Endodermal cell (in vitro differentiated cells): ENCODE measurements around the gene NFIA. TPM values are rescaled to one million over a fixed set of nuclear protein-coding genes. Genes with fewer than 3 reads are reported as not detected.

Source experiments
- DNase-seq: peaks from one replicate; pipeline ENCODE4 v3.0.0-alpha.2; 2017
- H3K27ac ChIP-seq: 2 replicates; pipeline ENCODE4 v1.5.1; 2013; ENCODE audit warnings: mild to moderate bottlenecking, low read depth, low read length, moderate library complexity
- H3K27me3 ChIP-seq: 2 replicates; pipeline ENCODE4 v1.6.1; 2013; ENCODE audit warnings: mild to moderate bottlenecking, low read length, moderate library complexity; ENCODE audit not compliant: insufficient read depth, control insufficient read depth, poor library complexity, severe bottlenecking
- H3K36me3 ChIP-seq: 2 replicates; pipeline ENCODE4 v1.7.0; 2013; ENCODE audit warnings: mild to moderate bottlenecking, low read length, moderate library complexity; ENCODE audit not compliant: control insufficient read depth, insufficient read depth
- H3K4me1 ChIP-seq: one replicate; pipeline ENCODE4 v1.7.0; 2013; ENCODE audit warnings: low read length; ENCODE audit not compliant: control insufficient read depth, insufficient read depth
- H3K4me3 ChIP-seq: 2 replicates; pipeline ENCODE4 v1.5.1; 2013; ENCODE audit warnings: mild to moderate bottlenecking, low read length, moderate library complexity
- H3K9ac ChIP-seq: 2 replicates; pipeline ENCODE4 v1.6.1; 2013; ENCODE audit warnings: mild to moderate bottlenecking, low read length, moderate library complexity; ENCODE audit not compliant: poor library complexity, severe bottlenecking; ENCODE audit errors: extremely low read depth
- H3K9me3 ChIP-seq: 2 replicates; pipeline ENCODE4 v1.6.1; 2013; ENCODE audit warnings: mild to moderate bottlenecking, low read length, moderate library complexity; ENCODE audit not compliant: control insufficient read depth
- H3K27ac Mint-ChIP-seq: 2 replicates; pipeline ENCODE4 v1.8.0; 2020; ENCODE audit warnings: mixed read lengths
- H3K27me3 Mint-ChIP-seq: 2 replicates; pipeline ENCODE4 v1.8.0; 2021; ENCODE audit warnings: mild to moderate bottlenecking, mixed read lengths; ENCODE audit not compliant: insufficient read depth
- H3K36me3 Mint-ChIP-seq: 2 replicates; pipeline ENCODE4 v1.8.0; 2020; ENCODE audit warnings: low read depth, mixed read lengths
- H3K4me1 Mint-ChIP-seq: 2 replicates; pipeline ENCODE4 v1.8.0; 2020; ENCODE audit warnings: mixed read lengths
- H3K4me3 Mint-ChIP-seq: 2 replicates; pipeline ENCODE4 v1.8.0; 2020; ENCODE audit warnings: mild to moderate bottlenecking, moderate library complexity, mixed read lengths
- H3K9me3 Mint-ChIP-seq: 2 replicates; pipeline ENCODE4 v1.8.0; 2020; ENCODE audit warnings: mild to moderate bottlenecking, mixed read lengths
- WGBS, 2 experiments: methylation state at CpG; one replicate each; pipeline versions ENCODE4 v1.1.5 to v1.1.7; 2013; ENCODE audit warnings: missing lambda C conversion rate in 2 of 2, mixed read lengths in 1 of 2; ENCODE audit not compliant: insufficient coverage in 1 of 2, insufficient read length in 1 of 2; 5-methylcytosine and 5-hydroxymethylcytosine counted together
- total RNA-seq, 2 donors: library from RNA; stranded (reverse); fragmentation: NEBNext Ultra II Directional in 1 of 2; extraction: Animal tissue kit (Norgen Biotek cat#: 25700) in 1 of 2; gene quantifications; 2 replicates in 1 of 2; 3 replicates in 1 of 2; pipeline ENCODE4 v1.2.1, GENCODE V29; 2021
- TF ChIP-seq, protein P1 (sequence below): fragments of 200-600 bp; sonication (generic); conservative IDR thresholded peaks from 2 replicates; pipeline ENCODE4 v1.5.0; 2021; ENCODE audit warnings: antibody characterized with exemption, mild to moderate bottlenecking

NFIA gene
- total RNA-seq, 2 donors from 2014 or later = 2.3 to 3.8 TPM

GRCh38 chr1:61089338-61089737, 7.0 kb downstream of the NFIA start:
- Histone ChIP-seq H3K4me1 (no peaks in the 10 kb centered on the region), H3K4me3 (no peak overlapping the region), H3K27me3 (peaks cover 20% of the 10 kb centered on the region), H3K27ac (no peak overlapping the region), H3K9ac (no peak overlapping the region), H3K36me3 (no peaks in the 10 kb centered on the region), H3K9me3 (no peaks in the 10 kb centered on the region)
- no peak overlapping the region for H3K27ac Mint-ChIP-seq
- TF ChIP-seq, protein P1, sequence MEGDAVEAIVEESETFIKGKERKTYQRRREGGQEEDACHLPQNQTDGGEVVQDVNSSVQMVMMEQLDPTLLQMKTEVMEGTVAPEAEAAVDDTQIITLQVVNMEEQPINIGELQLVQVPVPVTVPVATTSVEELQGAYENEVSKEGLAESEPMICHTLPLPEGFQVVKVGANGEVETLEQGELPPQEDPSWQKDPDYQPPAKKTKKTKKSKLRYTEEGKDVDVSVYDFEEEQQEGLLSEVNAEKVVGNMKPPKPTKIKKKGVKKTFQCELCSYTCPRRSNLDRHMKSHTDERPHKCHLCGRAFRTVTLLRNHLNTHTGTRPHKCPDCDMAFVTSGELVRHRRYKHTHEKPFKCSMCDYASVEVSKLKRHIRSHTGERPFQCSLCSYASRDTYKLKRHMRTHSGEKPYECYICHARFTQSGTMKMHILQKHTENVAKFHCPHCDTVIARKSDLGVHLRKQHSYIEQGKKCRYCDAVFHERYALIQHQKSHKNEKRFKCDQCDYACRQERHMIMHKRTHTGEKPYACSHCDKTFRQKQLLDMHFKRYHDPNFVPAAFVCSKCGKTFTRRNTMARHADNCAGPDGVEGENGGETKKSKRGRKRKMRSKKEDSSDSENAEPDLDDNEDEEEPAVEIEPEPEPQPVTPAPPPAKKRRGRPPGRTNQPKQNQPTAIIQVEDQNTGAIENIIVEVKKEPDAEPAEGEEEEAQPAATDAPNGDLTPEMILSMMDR = no peak
- H3K9me3 Mint-ChIP-seq = no peaks in the 10 kb centered on the region
- no peak overlapping the region for H3K4me3 Mint-ChIP-seq
- no peaks in the 10 kb centered on the region for H3K4me1 Mint-ChIP-seq
- H3K36me3 Mint-ChIP-seq = no peaks in the 10 kb centered on the region
- no peak for DNase-seq
- 85 to 94% methylated on average over 3 of the region's 4 CpGs for WGBS, 2 experiments
- peaks cover 18% of the 10 kb centered on the region for H3K27me3 Mint-ChIP-seq

- Mint-ChIP-seq H3K4me3 (no peak overlapping the region), H3K27ac (no peak overlapping the region), H3K27me3 (peaks cover 14% of the 10 kb centered on the region), H3K4me1 (no peaks in the 10 kb centered on the region), H3K36me3 (no peaks in the 10 kb centered on the region), H3K9me3 (no peaks in the 10 kb centered on the region)
- Histone ChIP-seq H3K9me3 (no peaks in the 10 kb centered on the region), H3K9ac (no peak overlapping the region), H3K4me3 (no peak overlapping the region), H3K4me1 (no peaks in the 10 kb centered on the region), H3K36me3 (no peaks in the 10 kb centered on the region), H3K27ac (no peak overlapping the region), H3K27me3 (peaks cover 16% of the 10 kb centered on the region)
- TF ChIP-seq, protein P1 = no peak
- DNase-seq = no peak
Measured at GRCh38 chr1:61089741-61090140, 7.4 kb downstream of the NFIA start.

GRCh38 chr1:61090546-61091202, 8.3 kb downstream of the NFIA start:
- Histone ChIP-seq H3K9ac (no peak overlapping the region), H3K4me3 (no peak overlapping the region), H3K36me3 (no peaks in the 10 kb centered on the region), H3K4me1 (no peaks in the 10 kb centered on the region), H3K27ac (no peak overlapping the region), H3K9me3 (no peaks in the 10 kb centered on the region), H3K27me3 (peaks cover 7% of the 10 kb centered on the region)
- H3K36me3 Mint-ChIP-seq = no peaks in the 10 kb centered on the region
- H3K27me3 Mint-ChIP-seq = peaks cover 7% of the 10 kb centered on the region
- DNase-seq = no peak
- TF ChIP-seq, protein P1 = no peak
- H3K9me3 Mint-ChIP-seq = no peaks in the 10 kb centered on the region
- no peaks in the 10 kb centered on the region for H3K4me1 Mint-ChIP-seq
- WGBS, 2 experiments = 92 to 94% methylated on average over 7 to 9 of the region's 9 CpGs
- no peak overlapping the region for H3K4me3 Mint-ChIP-seq
- no peak overlapping the region for H3K27ac Mint-ChIP-seq
